IMR-90 (cell line): ENCODE measurements around the gene FBXL16. TPM values are rescaled to one million over a fixed set of nuclear protein-coding genes. Genes with fewer than 3 reads are reported as not detected.

ENCODE experiments used
- ATAC-seq: fragments of 200-7000 bp; cut with Tn5 transposase; 2 replicates; pipeline ENCODE4 v1.9.1; 2020; ENCODE audit warnings: low read depth, mild to moderate bottlenecking, moderate library complexity
- BruUV-seq: library from RNA; stranded (reverse); fragments of 400-500 nt; replicated peaks from 2 replicates; lab custom pipeline; 2021; lab: Mats Ljungman, UMichigan
- CTCF ChIA-PET: fragments of 300-600 bp; formaldehyde crosslinking; extraction: SDS; loops from one replicate; lab custom pipeline; 2021; ENCODE audit warnings: antibody characterized with exemption; lab: Yijun Ruan, JAX
- POLR2A ChIA-PET: fragments of 300-600 bp; sonication (Branson Sonifier 250); formaldehyde crosslinking; loops from one replicate; lab custom pipeline; 2022; ENCODE audit warnings: antibody characterized with exemption; ENCODE audit not compliant: unreplicated experiment; lab: Charles Lee
- DNase-seq: peaks from one replicate; pipeline ENCODE4 v3.0.0; 2013
- H2AFZ ChIP-seq: replicated peaks from 2 replicates; pipeline ENCODE3; 2013; ENCODE audit warnings: low read length, mild to moderate bottlenecking; ENCODE audit not compliant: poor library complexity
- H2AK5ac ChIP-seq: 2 replicates; pipeline ENCODE4 v1.6.1; 2013; ENCODE audit warnings: low read depth, low read length, inconsistent platforms
- H2AK9ac ChIP-seq: replicated peaks from 2 replicates; pipeline ENCODE3; 2013; ENCODE audit warnings: mild to moderate bottlenecking, low read depth, low read length, moderate library complexity; ENCODE audit not compliant: poor library complexity
- H2BK120ac ChIP-seq: 2 replicates; pipeline ENCODE4 v1.6.1; 2013; ENCODE audit warnings: low read depth, low read length, inconsistent platforms
- H2BK15ac ChIP-seq: 3 replicates; pipeline ENCODE4 v1.6.1; 2013; ENCODE audit warnings: low read depth, low read length, inconsistent platforms
- H2BK20ac ChIP-seq: 2 replicates; pipeline ENCODE4 v1.6.1; 2013; ENCODE audit warnings: low read depth, mild to moderate bottlenecking, inconsistent platforms, low read length, moderate library complexity
- H2BK5ac ChIP-seq: 2 replicates; pipeline ENCODE4 v1.6.1; 2013; ENCODE audit warnings: mild to moderate bottlenecking, low read depth, low read length, inconsistent platforms; ENCODE audit not compliant: poor library complexity, severe bottlenecking
- H3K14ac ChIP-seq: replicated peaks from 2 replicates; pipeline ENCODE4 v1.6.1; 2013; ENCODE audit warnings: low read depth, low read length, inconsistent platforms
- H3K18ac ChIP-seq: 2 replicates; pipeline ENCODE4 v1.6.1; 2013; ENCODE audit warnings: low read depth, low read length, control low read depth
- H3K23ac ChIP-seq: 2 replicates; pipeline ENCODE4 v1.6.1; 2013; ENCODE audit warnings: low read depth, low read length, inconsistent platforms
- H3K27ac ChIP-seq: 2 replicates; pipeline ENCODE4 v1.5.1; 2013; ENCODE audit warnings: mild to moderate bottlenecking, control low read depth, low read length; ENCODE audit not compliant: insufficient read depth
- H3K27me3 ChIP-seq: 2 replicates; pipeline ENCODE4 v1.6.1; 2013; ENCODE audit warnings: low read length; ENCODE audit not compliant: control insufficient read depth, insufficient read depth
- H3K36me3 ChIP-seq: 2 replicates; pipeline ENCODE4 v1.6.1; 2013; ENCODE audit warnings: low read length, mixed read lengths; ENCODE audit not compliant: control insufficient read depth, insufficient read depth
- H3K4ac ChIP-seq: 2 replicates; pipeline ENCODE4 v1.6.1; 2013; ENCODE audit warnings: low read depth, low read length, inconsistent platforms
- H3K4me1 ChIP-seq: 2 replicates; pipeline ENCODE4 v1.6.1; 2013; ENCODE audit warnings: low read length, mixed read lengths; ENCODE audit not compliant: control insufficient read depth, insufficient read depth
- H3K4me2 ChIP-seq: 2 replicates; pipeline ENCODE4 v1.6.1; 2013; ENCODE audit warnings: low read depth, mild to moderate bottlenecking, control low read depth, low read length, moderate library complexity
- H3K4me3 ChIP-seq: 2 replicates; pipeline ENCODE4 v1.5.1; 2013; ENCODE audit warnings: low read depth, mild to moderate bottlenecking, control low read depth, low read length, moderate library complexity; ENCODE audit not compliant: insufficient read depth
- H3K56ac ChIP-seq: 2 replicates; pipeline ENCODE4 v1.6.1; 2013; ENCODE audit warnings: low read length, inconsistent platforms; ENCODE audit not compliant: insufficient read depth; ENCODE audit errors: extremely low read depth
- H3K79me1 ChIP-seq, 2 experiments: 2 replicates each; pipeline ENCODE4 v1.6.1; 2013; ENCODE audit warnings: low read length in 2 of 2, inconsistent platforms in 1 of 2, low read depth in 1 of 2
- H3K9ac ChIP-seq: 2 replicates; pipeline ENCODE4 v1.6.1; 2013; ENCODE audit warnings: low read depth, low read length, control low read depth
- H3K9me1 ChIP-seq: 2 replicates; pipeline ENCODE4 v1.6.1; 2013; ENCODE audit warnings: low read length, inconsistent platforms; ENCODE audit not compliant: insufficient read depth
- H3K9me3 ChIP-seq: 2 replicates; pipeline ENCODE4 v1.6.1; 2013; ENCODE audit warnings: low read length; ENCODE audit not compliant: control insufficient read depth, insufficient read depth
- H4K20me1 ChIP-seq: 2 replicates; pipeline ENCODE4 v1.6.1; 2013; ENCODE audit warnings: low read length, inconsistent platforms; ENCODE audit not compliant: insufficient read depth
- H4K5ac ChIP-seq: 2 replicates; pipeline ENCODE4 v1.6.1; 2013; ENCODE audit warnings: mild to moderate bottlenecking, low read depth, low read length, control low read depth
- H4K8ac ChIP-seq, 2 experiments: 2 replicates each; pipeline ENCODE4 v1.6.1; 2013; ENCODE audit warnings: low read depth in 2 of 2, low read length in 2 of 2, control low read depth in 1 of 2, inconsistent platforms in 1 of 2
- H4K91ac ChIP-seq: 2 replicates; pipeline ENCODE4 v1.6.1; 2013; ENCODE audit warnings: low read depth, low read length, inconsistent platforms; ENCODE audit not compliant: insufficient read depth
- BHLHE40 ChIP-seq: fragments of 150-350 bp; IDR thresholded peaks from 2 replicates; pipeline ENCODE4 v1.6.1; 2016; ENCODE audit warnings: mild to moderate bottlenecking, low read depth, low read length
- CEBPB ChIP-seq: IDR thresholded peaks from 2 replicates; pipeline ENCODE4 v1.6.1; 2012; ENCODE audit warnings: low read depth, low read length, improper control_type of control experiment
- CHD1 ChIP-seq: IDR thresholded peaks from 2 replicates; pipeline ENCODE4 v1.6.1; 2012; ENCODE audit warnings: low read depth, low read length, improper control_type of control experiment
- CTCF ChIP-seq: conservative IDR thresholded peaks from 2 replicates; pipeline ENCODE4 v1.5.1; 2012; ENCODE audit warnings: mild to moderate bottlenecking, low read depth, low read length, improper control_type of control experiment
- ELK1 ChIP-seq: fragments of 150-350 bp; IDR thresholded peaks from 2 replicates; pipeline ENCODE4 v1.6.1; 2016; ENCODE audit warnings: low read depth, mild to moderate bottlenecking, low read length, moderate library complexity, borderline replicate concordance
- FOS ChIP-seq: fragments of 150-350 bp; IDR thresholded peaks from 2 replicates; pipeline ENCODE4 v1.6.1; 2016; ENCODE audit warnings: low read depth, low read length
- MAFK ChIP-seq: IDR thresholded peaks from 2 replicates; pipeline ENCODE4 v1.6.1; 2012; ENCODE audit warnings: low read depth, low read length, improper control_type of control experiment
- MAZ ChIP-seq: IDR thresholded peaks from 2 replicates; pipeline ENCODE4 v1.6.1; 2012; ENCODE audit warnings: low read depth, mild to moderate bottlenecking, low read length, improper control_type of control experiment, moderate library complexity, borderline replicate concordance
- MXI1 ChIP-seq: IDR thresholded peaks from 2 replicates; pipeline ENCODE4 v1.6.1; 2012; ENCODE audit warnings: low read depth, mild to moderate bottlenecking, low read length, moderate library complexity, borderline replicate concordance
- NFE2L2 ChIP-seq: fragments of 150-350 bp; IDR thresholded peaks from 2 replicates; pipeline ENCODE4 v1.6.1; 2016; ENCODE audit warnings: low read depth, mild to moderate bottlenecking, low read length
- POLR2A ChIP-seq: IDR thresholded peaks from 2 replicates; pipeline ENCODE4 v1.6.1; 2012; ENCODE audit warnings: mild to moderate bottlenecking, low read depth, low read length
- RAD21 ChIP-seq: IDR thresholded peaks from 2 replicates; pipeline ENCODE4 v1.6.1; 2012; ENCODE audit warnings: low read length, improper control_type of control experiment
- RCOR1 ChIP-seq: IDR thresholded peaks from 2 replicates; pipeline ENCODE4 v1.6.1; 2012; ENCODE audit warnings: mild to moderate bottlenecking, low read length, improper control_type of control experiment; ENCODE audit not compliant: insufficient replicate concordance
- SMC3 ChIP-seq: fragments of 150-350 bp; IDR thresholded peaks from 2 replicates; pipeline ENCODE4 v1.6.1; 2016; ENCODE audit warnings: low read depth, mild to moderate bottlenecking, antibody characterized with exemption, low read length, moderate library complexity
- USF2 ChIP-seq: fragments of 150-350 bp; IDR thresholded peaks from 2 replicates; pipeline ENCODE4 v1.6.1; 2017; ENCODE audit warnings: mild to moderate bottlenecking, antibody characterized with exemption, low read length, low read depth
- WGBS, 2 experiments: methylation state at CpG; one replicate each; pipeline versions ENCODE4 v1.1.5 to v1.1.7; 2013; ENCODE audit warnings: missing lambda C conversion rate in 2 of 2; ENCODE audit not compliant: insufficient read length in 1 of 2; ENCODE audit errors: extremely low coverage in 2 of 2; 5-methylcytosine and 5-hydroxymethylcytosine counted together
- dilution Hi-C: fragments of 300-500 bp; cut with HindIII; formaldehyde crosslinking; loops from one replicate; pipeline ENCODE4 v1.14.3; 2018; ENCODE audit warnings: low sequenced_read_pairs; ENCODE audit not compliant: unreplicated experiment
- in situ Hi-C: fragments of 300-500 bp; cut with MboI; formaldehyde crosslinking; loops from 3 replicates; pipeline ENCODE4 v1.14.3; 2019; ENCODE audit warnings: low sequenced_read_pairs, inconsistent platforms, mixed read lengths
- intact Hi-C: fragments of 100-400 bp; cut with micrococcal nuclease; formaldehyde crosslinking; loops from 2 replicates; pipeline ENCODE4 v1.10.0; 2022
- polyA plus RNA-seq, 3 experiments: library from polyadenylated mRNA; depleted of rRNA; stranded (reverse); fragments of >200 nt; gene quantifications; 2 replicates each; pipeline ENCODE4 v1.2.3, GENCODE V29; 2012; ENCODE audit warnings: low replicate concordance in 1 of 3
- total RNA-seq: library from RNA; depleted of rRNA; stranded (reverse); fragments of >200 nt; gene quantifications from 2 replicates; pipeline ENCODE4 v1.2.3, GENCODE V29; 2012

The FBXL16 gene
- total and polyA plus RNA-seq, 2 of the 4 experiments (the other 2 are of a cell fraction): 0.18 to 2.2 TPM

- H3K27ac ChIP-seq: no peak overlapping the region
- no peak overlapping the region for H2BK20ac ChIP-seq
- BruUV-seq: no TSS peak
- H3K23ac ChIP-seq: no peak overlapping the region
- H3K14ac ChIP-seq: no peak overlapping the region
- H2AK5ac ChIP-seq: 0 out of 2 replicates have a peak overlapping the region, but pooled peaks have one; percentile 24
- no peaks in the 10 kb centered on the region for H3K9me3 ChIP-seq
- no peak overlapping the region for H2AFZ ChIP-seq
- in situ Hi-C loops: no loop called here
- intact Hi-C loops: no loop called here
- H2BK5ac ChIP-seq: no peak overlapping the region
- H4K5ac ChIP-seq: no peak overlapping the region; the same call in 1 of the 2 replicates
- H3K4me3 ChIP-seq: no peak overlapping the region
- H3K4ac ChIP-seq: 0 out of 2 replicates have a peak overlapping the region, but pooled peaks have one; percentile 9
- H3K4me2 ChIP-seq: no peak overlapping the region
- H3K56ac ChIP-seq: no peak overlapping the region
- H3K18ac ChIP-seq: no peak overlapping the region
- H3K9ac ChIP-seq: no peak overlapping the region
- ATAC-seq: no peak
- no peaks in the 10 kb centered on the region for H3K36me3 ChIP-seq
- no peak overlapping the region for H2AK9ac ChIP-seq
- H2BK15ac ChIP-seq: no peak overlapping the region
- ChIA-PET CTCF (interaction anchor here (0.6 kb wide), 1 partner anchor 43 kb away, joined by 3 read pairs; no protein-coding TSS in a partner anchor), POLR2A (no interaction called here)
- H3K79me1 ChIP-seq: no peaks in the 10 kb centered on the region
- H3K9me1 ChIP-seq: no peaks in the 10 kb centered on the region
- peaks cover 11% of the 10 kb centered on the region for H3K27me3 ChIP-seq
- no peak overlapping the region for H4K8ac ChIP-seq
- H4K91ac ChIP-seq: peak overlapping the region; percentile 51; the same call in 1 of the 2 replicates
- dilution Hi-C loops: no loop called here
- no peak for DNase-seq
- H4K20me1 ChIP-seq: no peaks in the 10 kb centered on the region
- 88% methylated on average over 12 of the region's 39 CpGs; no CpG with 5 or more reads in 1 of the 2 experiments for WGBS, 2 experiments
- H2BK120ac ChIP-seq: no peak overlapping the region
- H3K4me1 ChIP-seq: no peaks in the 10 kb centered on the region
- no peak for TF ChIP-seq MAZ
- no peak for TF ChIP-seq CHD1
- no peak for TF ChIP-seq CEBPB
- no peak for TF ChIP-seq SMC3
- no peak for TF ChIP-seq POLR2A
- TF ChIP-seq MXI1: no peak
- no peak for TF ChIP-seq USF2
- no peak for TF ChIP-seq BHLHE40
- TF ChIP-seq NFE2L2: no peak
- TF ChIP-seq RCOR1: no peak
- TF ChIP-seq ELK1: no peak
- TF ChIP-seq FOS: no peak
- no peak for TF ChIP-seq CTCF
- no peak for TF ChIP-seq MAFK
- TF ChIP-seq RAD21: no peak
Measured at GRCh38 chr16:747978-748746, 42.6 kb upstream of the FBXL16 start.
